Smooth muscle cell (in vitro differentiated cells): ENCODE data around the gene CREG2. TPM values are rescaled to one million over a fixed set of nuclear protein-coding genes. Genes with fewer than 3 reads are reported as not detected.

Experiments used
- DNase-seq: peaks from one replicate; lab custom pipeline; 2025; ENCODE audit not compliant: unreplicated experiment; lab: John Stamatoyannopoulos, UW
- H2AFZ ChIP-seq: fragments of 200-600 bp; sonication (generic); 2 replicates; pipeline ENCODE4 v1.6.0; 2016; ENCODE audit warnings: antibody characterized with exemption, low read depth, mild to moderate bottlenecking
- H3F3A ChIP-seq: fragments of 200-600 bp; sonication (generic); 2 replicates; pipeline ENCODE4 v1.6.0; 2017; ENCODE audit warnings: antibody characterized with exemption, low read depth
- H3K27ac ChIP-seq: fragments of 200-600 bp; sonication (generic); 2 replicates; pipeline ENCODE4 v1.5.1; 2016; ENCODE audit warnings: low read depth, mild to moderate bottlenecking
- H3K27me3 ChIP-seq: fragments of 200-600 bp; sonication (generic); 2 replicates; pipeline ENCODE4 v1.6.1; 2016; ENCODE audit warnings: low read depth, mild to moderate bottlenecking
- H3K36me3 ChIP-seq: fragments of 200-600 bp; sonication (generic); 2 replicates; pipeline ENCODE4 v1.5.1; 2016; ENCODE audit warnings: low read depth
- H3K4me1 ChIP-seq: fragments of 200-600 bp; sonication (generic); 2 replicates; pipeline ENCODE4 v1.5.1; 2016; ENCODE audit warnings: low read depth
- H3K4me2 ChIP-seq: fragments of 200-600 bp; sonication (generic); 2 replicates; pipeline ENCODE4 v1.6.0; 2016; ENCODE audit warnings: mild to moderate bottlenecking
- H3K4me3 ChIP-seq: fragments of 200-600 bp; sonication (generic); 2 replicates; pipeline ENCODE4 v1.5.1; 2016; ENCODE audit warnings: mild to moderate bottlenecking
- H3K79me2 ChIP-seq: fragments of 200-600 bp; sonication (generic); 2 replicates; pipeline ENCODE4 v1.6.0; 2016; ENCODE audit warnings: low read depth, mild to moderate bottlenecking
- H3K9ac ChIP-seq: fragments of 200-600 bp; sonication (generic); 2 replicates; pipeline ENCODE4 v1.6.0; 2016; ENCODE audit warnings: low read depth
- H3K9me3 ChIP-seq: fragments of 200-600 bp; sonication (generic); replicated peaks from 2 replicates; pipeline ENCODE4 v1.5.1; 2016; ENCODE audit warnings: low read depth
- H4K20me1 ChIP-seq: fragments of 200-600 bp; sonication (generic); 2 replicates; pipeline ENCODE4 v1.6.0; 2016; ENCODE audit warnings: low read depth
- WGBS: methylation state at CpG from one replicate; pipeline ENCODE4 v1.1.7; 2016; ENCODE audit warnings: low lambda C conversion rate; 5-methylcytosine and 5-hydroxymethylcytosine counted together
- polyA plus RNA-seq: library from polyadenylated mRNA; unstranded; fragments of >200 nt; fragmentation: Nextera tagmentation; extraction: Ambion mirVana; gene quantifications from 2 replicates; pipeline ENCODE4 v1.2.1, GENCODE V29; 2016
- total RNA-seq: library from RNA; depleted of rRNA; stranded (reverse); fragments of >200 nt; gene quantifications from 2 replicates; pipeline ENCODE4 v1.2.3, GENCODE V29; 2014
- TF ChIP-seq, protein P1 (sequence below): fragments of 200-600 bp; sonication (generic); IDR thresholded peaks from 2 replicates; pipeline ENCODE4 v1.5.1; 2017; ENCODE audit warnings: borderline replicate concordance, mild to moderate bottlenecking, antibody characterized with exemption; ENCODE audit not compliant: insufficient read depth, poor library complexity, severe bottlenecking

CREG2 gene
- total and polyA plus RNA-seq, 2 experiments from 2014 or later: 0.62 to 1.2 TPM

DNA sequence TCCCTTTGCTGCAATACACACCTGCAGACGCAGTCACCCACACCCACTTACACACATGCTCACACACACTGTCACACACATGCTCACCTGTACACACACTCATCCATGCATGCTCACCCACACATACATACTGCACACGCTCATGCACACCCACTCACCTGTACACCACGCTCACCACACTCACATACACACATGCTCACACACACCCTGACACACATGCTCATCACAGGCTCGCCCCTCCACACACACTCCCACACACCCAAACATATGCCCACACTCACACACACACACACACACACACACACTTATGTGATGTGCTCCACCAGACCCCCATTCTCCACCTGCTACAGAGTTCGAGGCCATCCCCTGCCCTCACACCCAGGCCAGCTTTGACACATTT lies 22.8 kb upstream of the CREG2 start:
- Histone ChIP-seq H3K4me1 (no peaks in the 10 kb centered on the region), H3F3A (no peaks in the 10 kb centered on the region), H3K36me3 (no peaks in the 10 kb centered on the region), H4K20me1 (no peaks in the 10 kb centered on the region), H3K9me3 (no peaks in the 10 kb centered on the region), H3K79me2 (no peaks in the 10 kb centered on the region), H3K4me3 (no peak overlapping the region), H3K27ac (peak overlapping the region; percentile 91), H3K27me3 (no peaks in the 10 kb centered on the region), H2AFZ (no peak overlapping the region), H3K4me2 (no peak overlapping the region), H3K9ac (peak overlapping the region; percentile 82)
- WGBS: 96% methylated on average over 5 of the region's 5 CpGs
- DNase-seq: no peak
- TF ChIP-seq, protein P1, sequence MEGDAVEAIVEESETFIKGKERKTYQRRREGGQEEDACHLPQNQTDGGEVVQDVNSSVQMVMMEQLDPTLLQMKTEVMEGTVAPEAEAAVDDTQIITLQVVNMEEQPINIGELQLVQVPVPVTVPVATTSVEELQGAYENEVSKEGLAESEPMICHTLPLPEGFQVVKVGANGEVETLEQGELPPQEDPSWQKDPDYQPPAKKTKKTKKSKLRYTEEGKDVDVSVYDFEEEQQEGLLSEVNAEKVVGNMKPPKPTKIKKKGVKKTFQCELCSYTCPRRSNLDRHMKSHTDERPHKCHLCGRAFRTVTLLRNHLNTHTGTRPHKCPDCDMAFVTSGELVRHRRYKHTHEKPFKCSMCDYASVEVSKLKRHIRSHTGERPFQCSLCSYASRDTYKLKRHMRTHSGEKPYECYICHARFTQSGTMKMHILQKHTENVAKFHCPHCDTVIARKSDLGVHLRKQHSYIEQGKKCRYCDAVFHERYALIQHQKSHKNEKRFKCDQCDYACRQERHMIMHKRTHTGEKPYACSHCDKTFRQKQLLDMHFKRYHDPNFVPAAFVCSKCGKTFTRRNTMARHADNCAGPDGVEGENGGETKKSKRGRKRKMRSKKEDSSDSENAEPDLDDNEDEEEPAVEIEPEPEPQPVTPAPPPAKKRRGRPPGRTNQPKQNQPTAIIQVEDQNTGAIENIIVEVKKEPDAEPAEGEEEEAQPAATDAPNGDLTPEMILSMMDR: no peak

GRCh38 chr2:101409699-101410098 lies 22.4 kb upstream of the CREG2 start:
- Histone ChIP-seq H3K36me3 (no peaks in the 10 kb centered on the region), H3K4me2 (no peak overlapping the region), H3K9me3 (no peaks in the 10 kb centered on the region), H3K4me1 (no peaks in the 10 kb centered on the region), H3K9ac (no peak overlapping the region), H3F3A (no peaks in the 10 kb centered on the region), H3K79me2 (no peaks in the 10 kb centered on the region), H3K27ac (peak overlapping the region; percentile 91), H2AFZ (no peak overlapping the region), H4K20me1 (no peaks in the 10 kb centered on the region), H3K4me3 (no peak overlapping the region), H3K27me3 (no peaks in the 10 kb centered on the region)
- TF ChIP-seq, protein P1: no peak
- no peak for DNase-seq
- WGBS: 87% methylated on average over 5 of the region's 5 CpGs

GRCh38 chr2:101408925-101409324 lies 21.6 kb upstream of the CREG2 start:
- Histone ChIP-seq H2AFZ (no peak overlapping the region), H3F3A (no peaks in the 10 kb centered on the region), H3K9ac (no peak overlapping the region), H3K27me3 (no peaks in the 10 kb centered on the region), H3K27ac (no peak overlapping the region), H4K20me1 (no peaks in the 10 kb centered on the region), H3K79me2 (no peaks in the 10 kb centered on the region), H3K9me3 (no peaks in the 10 kb centered on the region), H3K4me2 (no peak overlapping the region), H3K4me1 (no peaks in the 10 kb centered on the region), H3K4me3 (no peak overlapping the region), H3K36me3 (no peaks in the 10 kb centered on the region)
- WGBS: 86% methylated on average over 6 of the region's 6 CpGs
- TF ChIP-seq, protein P1: no peak
- DNase-seq: no peak

GRCh38 chr2:101405351-101405899 lies 18.1 kb upstream of the CREG2 start:
- Histone ChIP-seq H3K27ac (no peak overlapping the region), H4K20me1 (no peaks in the 10 kb centered on the region), H3K9ac (no peak overlapping the region), H3F3A (peaks cover 1% of the 10 kb centered on the region), H3K4me1 (peaks cover 5% of the 10 kb centered on the region), H3K9me3 (no peaks in the 10 kb centered on the region), H3K4me3 (no peak overlapping the region), H3K36me3 (no peaks in the 10 kb centered on the region), H2AFZ (no peak overlapping the region), H3K4me2 (no peak overlapping the region), H3K27me3 (no peaks in the 10 kb centered on the region), H3K79me2 (no peaks in the 10 kb centered on the region)
- DNase-seq: no peak
- 87% methylated on average over 7 of the region's 7 CpGs for WGBS
- TF ChIP-seq, protein P1: no peak
